Loucy (cell line): Measurements from ENCODE around the gene SRA1.

Source experiments
- CTCF ChIP-seq: fragments of 200-600 bp; sonication (generic); conservative IDR thresholded peaks from 2 replicates; pipeline ENCODE4 v1.5.1; 2014; ENCODE audit warnings: mild to moderate bottlenecking, antibody characterized with exemption, low read length
- EZH2phosphoT487 ChIP-seq: fragments of 200-600 bp; IDR thresholded peaks from 2 replicates; pipeline ENCODE4 v1.6.1; 2018; ENCODE audit warnings: antibody characterized with exemption, mild to moderate bottlenecking, moderate library complexity, borderline replicate concordance

- TF ChIP-seq EZH2phosphoT487 = no peak
- no peak for TF ChIP-seq CTCF
Observed at GRCh38 chr5:140570488-140570887, 13.2 kb upstream of the SRA1 start.
